ENCODE data around the gene SERPINB12.

The SERPINB12 gene

DNA sequence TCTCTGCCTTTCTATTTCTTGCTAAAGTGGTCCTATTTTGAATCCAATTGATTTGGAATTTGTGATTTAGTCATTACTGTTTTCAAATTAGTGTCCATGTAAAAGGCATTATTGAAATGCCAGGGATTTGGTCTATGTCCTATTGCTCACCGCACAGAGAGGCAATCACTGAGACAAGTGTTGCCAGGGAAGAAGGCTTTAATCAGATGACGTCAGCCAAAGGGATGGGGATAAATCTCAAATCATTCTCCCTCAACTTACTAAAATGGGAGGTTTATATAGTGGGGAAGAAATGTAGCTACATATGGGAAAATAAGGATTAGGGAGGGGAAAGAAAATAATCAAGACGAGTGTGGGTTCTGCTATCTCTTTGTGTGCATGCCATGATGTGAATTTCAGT is 9.6 kb downstream of the SERPINB12 start:
- DNase-seq: no peak

DNA sequence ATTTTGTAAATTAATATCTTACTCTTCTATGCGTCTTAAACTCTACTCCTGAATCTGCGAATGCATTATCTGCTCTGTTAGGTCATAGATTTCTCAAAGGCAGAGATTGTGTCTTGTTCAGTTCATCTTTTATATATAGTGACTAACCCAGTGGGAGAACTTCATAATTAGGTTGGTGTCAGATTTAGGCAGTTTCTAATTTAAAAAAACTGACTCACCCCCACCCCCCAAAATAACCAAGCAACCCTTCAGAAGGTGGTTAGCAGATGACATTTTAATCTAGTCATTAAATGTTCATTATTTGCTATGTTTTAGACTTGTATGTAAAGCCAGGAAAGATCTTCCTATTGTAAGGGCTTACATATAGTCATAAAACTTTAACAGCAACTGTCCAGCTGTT is 10.4 kb downstream of the SERPINB12 start:
- DNase-seq: no peak

DNA sequence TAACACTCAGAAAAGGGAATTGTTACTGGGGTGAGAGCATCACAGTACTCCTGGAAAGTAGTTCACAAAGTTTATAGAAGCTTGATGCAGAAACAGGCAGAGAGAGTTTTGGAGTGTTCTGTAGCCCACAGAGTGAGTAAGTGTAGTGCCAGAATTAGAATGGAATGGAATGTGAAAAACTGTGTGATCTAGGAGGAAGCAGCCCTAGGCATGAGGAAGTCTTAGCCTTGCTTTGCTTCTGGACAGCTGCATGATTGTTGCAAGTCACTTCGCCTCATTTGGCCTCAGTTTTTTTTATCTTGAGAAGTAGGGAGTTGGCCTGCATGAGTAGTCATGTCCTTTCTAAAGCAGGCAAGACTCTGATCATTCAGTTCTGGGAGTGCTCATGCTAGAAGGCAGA is 10.9 kb downstream of the SERPINB12 start:
- DNase-seq: peak; percentile 52 to 64

DNA sequence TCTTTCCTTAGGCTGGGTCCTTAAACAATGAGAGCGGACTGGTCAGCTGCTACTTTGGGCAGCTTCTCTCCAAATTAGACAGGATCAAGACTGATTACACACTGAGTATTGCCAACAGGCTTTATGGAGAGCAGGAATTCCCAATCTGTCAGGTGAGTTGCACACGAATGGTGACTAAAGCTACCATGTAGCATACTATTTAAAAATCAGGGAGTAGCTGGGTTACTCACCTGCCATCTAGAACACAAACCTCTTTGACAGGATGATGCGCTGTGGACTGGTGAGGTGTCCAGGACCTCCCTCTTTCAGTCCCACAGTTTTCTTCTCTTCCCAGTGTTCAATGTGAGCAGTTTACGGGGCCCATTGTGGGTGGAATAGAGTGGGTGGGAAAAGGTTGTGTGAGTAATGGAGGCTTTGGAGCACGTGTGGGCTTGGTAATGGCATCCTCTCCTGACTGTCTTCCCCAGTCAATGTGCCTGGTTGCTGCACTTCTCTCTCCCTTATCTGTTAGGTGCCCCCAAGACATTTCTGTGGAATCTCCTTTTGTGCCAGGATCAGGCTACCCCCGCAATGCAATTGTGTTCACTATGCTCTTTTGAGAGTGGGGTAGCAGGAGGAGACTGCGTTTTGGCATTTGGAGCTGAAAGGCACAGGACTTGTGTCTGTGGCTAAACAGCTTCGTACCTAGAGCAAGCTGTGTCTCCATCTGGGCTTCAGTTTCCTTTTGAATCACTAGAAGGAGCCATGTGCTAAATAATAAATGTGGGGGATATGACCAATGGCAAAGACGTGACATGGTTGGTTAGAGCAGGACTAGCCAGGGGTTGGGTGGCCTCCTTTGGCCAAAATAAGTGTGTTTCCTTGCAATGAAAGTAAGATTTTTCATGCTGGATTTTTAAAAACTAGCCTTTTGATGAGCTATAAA is 17.7 kb downstream of the SERPINB12 start:
- DNase-seq: no peak

DNA sequence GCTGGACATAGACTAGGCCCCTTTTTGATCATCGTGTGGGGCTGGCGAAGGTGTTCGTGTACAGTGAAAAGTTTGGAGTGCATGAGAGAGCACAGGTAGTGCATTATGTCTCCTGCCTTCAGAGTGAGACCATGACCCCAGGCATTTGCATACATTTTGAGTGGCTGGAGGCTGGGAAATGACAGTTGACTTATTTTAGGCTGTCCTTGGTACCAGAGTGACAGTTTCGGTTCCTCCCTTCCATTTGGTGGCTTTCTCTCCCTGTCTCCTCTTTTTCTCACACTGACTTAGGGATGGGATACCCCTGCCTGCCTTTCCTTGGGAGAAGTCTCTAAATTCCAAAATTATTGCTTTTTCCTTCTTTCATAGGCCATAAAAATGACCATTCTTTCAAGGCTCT is 20.1 kb downstream of the SERPINB12 start:
- DNase-seq: no peak

DNA sequence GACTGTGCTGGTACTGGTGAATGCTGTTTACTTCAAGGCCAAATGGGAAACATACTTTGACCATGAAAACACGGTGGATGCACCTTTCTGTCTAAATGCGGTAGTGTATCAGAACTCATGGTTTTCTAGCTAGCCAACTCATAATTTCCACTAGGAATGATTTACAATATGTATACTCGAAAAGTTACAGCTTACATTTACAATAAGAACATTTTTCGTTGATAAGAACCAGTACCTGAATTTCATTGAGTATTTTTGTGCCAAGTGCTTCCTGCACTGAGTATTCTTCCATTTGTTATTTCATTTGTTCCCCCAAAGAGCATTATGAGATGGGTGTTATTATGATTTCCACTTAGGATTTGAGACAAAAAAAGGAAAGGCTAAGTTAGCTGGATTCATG is 21.9 kb downstream of the SERPINB12 start:
- DNase-seq: no peak

DNA sequence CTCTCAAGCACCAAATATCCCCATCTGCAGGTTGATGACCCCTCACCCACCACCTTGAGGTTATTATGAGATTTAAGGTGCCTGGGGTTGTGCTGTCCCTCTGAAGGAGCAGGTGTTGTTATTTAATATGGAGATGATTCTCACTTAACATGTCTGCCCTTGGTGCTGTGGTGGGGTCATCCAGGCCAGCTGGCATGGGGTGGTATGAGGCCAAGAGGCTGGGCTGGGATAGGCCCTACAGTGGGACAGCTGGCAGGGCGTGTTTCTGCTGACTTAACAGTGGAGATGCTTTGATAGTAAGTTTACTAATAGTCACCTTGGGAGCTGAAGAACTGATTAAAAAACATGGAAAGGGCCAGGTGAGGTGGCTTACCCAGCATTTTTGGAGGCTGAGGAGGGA is 22.4 kb downstream of the SERPINB12 start:
- no peak for DNase-seq

DNA sequence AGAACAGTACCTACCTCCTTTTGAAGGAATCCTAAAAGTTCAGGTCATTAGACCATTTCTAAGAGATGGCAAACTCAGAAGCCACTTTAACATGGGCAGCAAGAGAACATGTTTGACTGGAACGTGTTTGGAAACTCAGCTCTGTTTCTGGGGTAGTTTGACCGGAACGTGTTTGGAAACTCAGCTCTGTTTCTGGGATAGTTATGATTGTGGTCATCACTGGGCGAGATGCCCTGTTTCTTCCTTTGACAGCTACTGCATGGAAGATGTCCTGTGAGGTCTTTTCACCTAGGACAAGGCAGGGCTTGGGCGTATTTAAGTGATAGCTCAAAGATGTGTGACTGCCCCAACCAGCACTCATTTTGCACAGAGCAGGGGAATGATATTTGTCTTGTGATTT is 25.1 kb downstream of the SERPINB12 start:
- DNase-seq: no peak

DNA sequence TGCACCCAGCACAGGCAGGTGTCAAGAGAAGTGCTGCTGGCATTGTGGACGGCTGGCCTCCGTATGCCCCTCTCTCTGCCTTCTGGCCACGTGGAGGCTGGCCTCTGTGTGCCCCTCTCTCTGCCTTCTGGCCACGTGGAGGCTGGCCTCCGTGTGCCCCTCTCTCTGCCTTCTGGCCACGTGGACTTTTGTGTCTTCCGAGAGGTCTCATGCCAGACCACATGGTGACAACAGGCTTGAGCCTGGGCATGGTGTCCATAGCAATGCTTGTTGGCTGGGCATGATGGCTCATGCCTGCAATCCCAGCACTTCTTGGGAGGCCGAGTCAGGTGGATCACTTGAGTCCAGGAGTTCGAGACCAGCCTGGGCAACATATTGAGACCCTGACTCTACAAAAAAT is 25.7 kb downstream of the SERPINB12 start:
- DNase-seq: no peak

DNA sequence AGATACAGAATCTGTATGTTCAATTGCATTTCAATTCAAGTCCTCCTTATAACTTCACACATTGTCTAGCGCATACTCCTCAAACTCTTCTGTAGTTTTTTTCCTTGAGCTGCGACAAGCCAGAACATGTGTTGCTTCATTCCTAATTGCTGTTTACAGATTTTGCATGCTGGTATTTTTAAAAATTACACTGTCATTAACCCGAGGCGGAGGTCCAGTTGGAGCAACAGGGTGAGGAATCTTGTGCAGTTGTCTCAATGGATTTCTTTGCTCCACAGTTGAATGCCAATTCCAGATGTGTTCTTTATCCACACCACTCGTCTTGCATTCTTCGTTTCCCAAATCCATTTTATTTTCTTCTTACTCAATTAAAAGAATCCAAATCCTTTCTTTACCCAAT is 28.6 kb downstream of the SERPINB12 start:
- DNase-seq: no peak

DNA sequence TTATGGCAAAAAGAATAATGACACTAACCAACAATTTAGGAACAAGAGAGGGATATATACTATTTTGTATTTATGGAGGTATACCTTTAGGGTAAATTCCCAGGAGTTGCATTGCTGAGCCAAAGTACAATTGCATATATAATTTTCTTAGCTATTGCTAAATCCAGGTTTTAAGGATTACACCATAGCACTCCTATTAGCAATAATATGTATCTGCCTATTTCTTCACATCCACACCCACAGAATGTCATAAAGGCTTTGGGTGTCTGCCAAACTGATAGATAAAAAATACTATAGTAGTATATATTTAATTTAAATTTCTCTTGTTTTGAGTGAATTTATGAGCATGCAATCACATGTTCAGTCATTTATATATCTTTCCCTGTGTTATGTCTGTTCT is 33.5 kb downstream of the SERPINB12 start:
- peak; percentile 56 to 77 for DNase-seq

DNA sequence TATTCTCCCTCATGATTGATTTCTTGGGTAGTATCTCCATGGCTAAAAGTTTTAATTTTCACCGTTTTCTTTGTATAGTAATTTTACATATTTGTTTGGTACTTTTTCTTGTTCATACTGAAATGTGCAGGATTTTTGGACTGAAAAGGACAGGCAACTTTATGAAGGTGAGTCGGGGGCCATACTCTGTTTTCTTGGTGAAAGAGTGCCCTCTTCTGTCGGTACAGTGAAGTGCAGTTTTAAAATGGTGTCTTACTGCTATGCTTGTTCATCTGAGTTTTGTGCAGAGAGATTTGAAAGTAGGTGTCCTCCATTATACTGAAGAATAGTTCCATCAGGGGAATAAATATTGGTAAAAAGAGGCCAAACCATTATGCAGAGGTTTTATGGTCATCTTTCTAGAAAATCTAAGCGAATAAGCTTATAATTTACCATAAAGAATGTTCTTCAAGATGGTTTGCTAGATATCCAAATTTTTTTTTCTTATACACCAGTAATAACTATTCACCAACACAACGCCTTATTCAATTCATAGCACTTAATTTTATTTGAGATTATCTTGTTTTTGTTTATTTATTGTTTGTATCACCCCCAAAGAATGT is 36.3 kb downstream of the SERPINB12 start:
- DNase-seq: peak in 1 of 2 donors; percentile 65

DNA sequence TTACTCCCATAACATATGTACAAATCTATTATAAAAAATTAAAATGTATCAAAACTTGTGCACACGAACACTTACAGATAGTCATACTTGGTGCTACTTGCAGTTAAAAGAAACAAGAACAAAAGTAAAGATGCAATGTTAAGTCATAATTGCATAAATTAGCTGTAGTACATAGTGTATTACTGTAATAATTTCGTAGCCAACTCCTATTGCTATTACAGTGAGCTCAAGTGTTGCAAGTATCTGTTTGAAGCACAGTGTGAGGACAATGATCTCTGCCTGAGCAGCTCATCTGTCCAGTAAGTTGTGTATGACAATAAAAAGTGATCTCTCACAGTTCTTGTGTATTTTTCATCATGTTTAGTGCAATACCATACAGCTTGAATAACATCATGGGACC is 37.4 kb downstream of the SERPINB12 start:
- DNase-seq: peak; percentile 69 to 71

DNA sequence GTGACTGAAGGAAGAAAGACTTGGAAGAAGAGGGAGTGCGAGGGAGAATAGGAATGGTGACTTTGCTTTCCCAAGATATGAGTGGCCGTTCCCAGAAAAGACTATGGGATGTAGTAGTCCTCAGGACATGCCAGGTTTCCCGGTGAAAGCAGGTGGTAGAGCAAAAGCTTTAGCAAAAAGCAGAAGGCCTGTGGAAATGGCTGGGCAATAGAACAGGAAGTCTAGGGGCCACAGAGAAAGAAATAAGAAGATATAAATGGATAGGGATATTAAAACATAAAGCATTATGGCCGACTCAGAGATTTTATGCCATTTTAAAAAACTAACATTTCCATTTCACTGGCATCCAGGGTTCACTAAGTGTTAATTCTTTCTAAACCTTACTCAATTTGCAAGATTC is 43.8 kb downstream of the SERPINB12 start:
- no peak for DNase-seq

DNA sequence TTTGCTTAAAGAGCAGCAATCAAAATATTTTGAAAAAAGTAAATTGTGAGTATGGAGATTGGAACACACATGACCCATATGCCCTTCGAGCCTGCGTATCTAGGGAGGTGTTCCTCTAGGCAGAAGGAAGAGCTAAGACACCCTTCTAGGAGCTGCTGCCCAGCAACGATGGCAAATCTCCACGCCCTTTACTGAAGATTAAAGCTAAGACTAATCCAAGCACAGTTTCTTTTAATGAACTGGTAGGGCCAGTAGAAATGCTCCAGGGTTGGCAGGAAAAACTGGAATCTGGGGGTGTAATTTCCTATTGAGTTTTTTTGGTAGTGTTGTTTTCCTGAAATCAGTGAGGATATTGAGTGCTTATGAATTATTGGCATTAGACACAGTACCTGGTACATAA is 44.3 kb downstream of the SERPINB12 start:
- DNase-seq: no peak

DNA sequence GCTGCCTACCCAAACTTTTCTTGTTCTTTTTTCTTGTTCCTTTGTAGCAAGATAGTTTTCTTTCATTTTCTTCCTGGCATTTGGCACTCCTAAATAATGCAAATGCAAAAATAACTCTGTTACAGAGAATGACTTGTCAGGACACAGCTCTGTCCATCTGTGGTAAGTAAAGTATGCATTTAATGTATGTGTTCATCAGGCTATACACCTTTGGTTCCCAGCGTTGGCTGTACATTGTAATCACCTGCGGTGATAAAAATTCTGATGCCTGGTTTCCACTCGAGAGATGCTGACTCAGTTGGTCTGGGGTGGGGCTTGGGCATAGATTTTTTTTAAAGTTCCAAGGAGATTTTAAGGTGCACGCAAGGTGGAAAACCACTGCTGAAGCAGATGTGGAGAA is 44.8 kb downstream of the SERPINB12 start, which contains the start of gene SERPINB13:
Gene SERPINB13 (plus strand): TSS at position 378 of the 400 bp plus-strand sequence. CDS start 1,325 bp downstream, outside the sequence.
- no peak for DNase-seq

DNA sequence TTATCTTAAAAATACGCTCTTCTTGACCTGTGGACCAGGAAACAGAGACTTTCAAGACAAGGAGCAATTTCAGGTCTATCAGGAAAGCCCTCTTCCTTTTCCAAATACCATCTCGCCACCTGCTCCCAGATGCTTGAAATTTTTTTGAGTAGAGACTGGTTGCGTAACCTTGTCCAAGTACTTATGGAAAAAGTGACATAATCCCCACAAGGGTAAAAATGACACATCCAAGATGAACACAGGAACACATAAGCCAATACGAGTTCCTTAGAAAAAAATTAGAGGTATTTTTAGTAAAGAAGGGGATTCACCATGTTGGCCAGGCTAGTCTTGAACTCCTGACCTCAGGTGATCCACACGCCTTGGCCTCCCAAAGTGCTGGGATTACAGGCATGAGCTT is 46.7 kb downstream of the SERPINB12 start:
- peak; percentile 28 to 33 for DNase-seq

DNA sequence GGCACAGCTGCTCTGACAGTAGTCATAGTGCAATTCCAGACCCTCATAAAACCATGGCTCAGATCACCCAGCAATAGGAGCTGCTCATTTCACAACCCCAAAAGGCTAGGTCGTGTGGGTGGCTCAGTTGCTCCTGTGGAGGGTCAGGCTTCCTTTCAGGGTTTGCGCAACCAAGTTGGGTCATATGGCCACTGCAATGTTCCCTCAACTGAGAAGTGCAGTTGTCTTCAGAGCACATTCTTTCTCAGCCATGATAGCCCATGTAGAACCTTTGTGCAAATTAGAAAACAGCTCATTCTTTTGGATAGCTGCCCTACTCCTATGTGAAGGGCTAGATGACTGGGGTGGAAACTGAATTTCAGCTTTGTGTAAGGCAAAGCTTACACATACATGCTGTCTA is 48.2 kb downstream of the SERPINB12 start:
- peak; percentile 87 to 91 for DNase-seq

DNA sequence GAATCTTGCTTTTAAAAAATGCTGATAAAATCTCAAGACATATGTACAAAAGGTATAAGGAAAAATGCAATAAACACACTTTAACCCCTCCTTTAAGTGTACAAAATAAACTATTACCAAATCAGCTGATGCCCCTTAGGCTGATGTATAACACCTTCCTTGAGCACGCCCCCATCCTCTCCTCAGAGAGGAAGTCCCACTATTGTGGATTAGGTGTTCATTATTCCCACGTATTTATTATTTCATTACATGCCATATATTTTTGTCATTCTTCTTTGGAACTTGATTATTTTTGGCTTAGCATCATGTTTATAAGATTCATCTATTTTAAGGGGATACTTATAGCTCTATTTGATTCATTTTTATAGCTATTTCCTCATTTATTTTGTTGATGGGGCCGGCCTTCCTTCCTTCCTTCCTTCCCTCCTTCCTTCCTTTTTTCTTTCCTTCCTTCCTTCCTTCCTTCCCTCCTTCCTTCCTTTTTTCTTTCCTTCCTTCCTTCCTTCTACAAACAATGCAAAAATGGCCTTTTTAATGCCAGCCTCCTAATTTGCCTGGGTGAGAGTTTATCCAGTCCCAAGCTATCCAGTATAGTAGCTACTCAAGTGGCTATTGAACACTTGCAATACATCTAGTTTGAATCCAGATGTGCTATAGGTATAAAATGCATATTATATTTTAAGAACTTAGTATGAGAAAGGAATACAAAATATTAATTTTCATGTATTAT is 49.0 kb downstream of the SERPINB12 start:
- no peak for DNase-seq

DNA sequence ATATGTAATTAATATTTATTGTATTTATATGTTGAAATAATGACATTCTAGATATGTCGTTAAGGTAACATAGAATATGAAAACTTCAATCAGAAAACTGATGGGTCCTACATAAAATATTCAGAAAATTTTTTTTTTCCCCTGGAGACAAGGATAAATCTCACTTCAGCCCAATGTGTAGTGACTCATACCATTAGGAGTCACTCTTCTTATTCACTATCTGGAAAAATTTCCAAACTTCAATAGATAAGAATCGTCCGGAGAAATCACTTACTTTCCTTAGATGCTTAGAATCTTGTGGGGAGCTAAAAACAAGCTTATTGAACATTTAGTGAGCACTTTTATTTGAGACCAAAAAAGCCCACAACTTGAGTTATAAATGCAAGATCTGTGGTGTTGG is 49.6 kb downstream of the SERPINB12 start:
- no peak for DNase-seq

DNA sequence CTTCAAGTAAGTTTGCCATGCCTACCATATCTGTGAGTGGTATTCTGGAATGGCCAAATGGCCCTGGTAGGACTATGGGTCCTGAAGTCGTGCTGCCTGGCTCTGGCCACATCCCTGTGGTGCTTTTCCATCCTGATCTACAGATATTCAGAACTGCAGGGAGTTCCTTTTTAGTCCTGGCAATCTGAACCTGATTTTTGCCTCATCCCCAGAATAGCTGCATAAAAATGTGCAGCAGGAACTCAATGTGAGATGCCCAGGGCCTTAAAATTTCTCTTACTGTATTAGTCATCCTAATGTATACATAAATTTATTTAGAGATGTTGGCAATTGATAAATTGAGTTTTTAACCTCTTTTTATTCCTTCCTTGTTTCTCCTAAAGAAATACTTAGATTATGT is 50.3 kb downstream of the SERPINB12 start:
- DNase-seq: no peak

DNA sequence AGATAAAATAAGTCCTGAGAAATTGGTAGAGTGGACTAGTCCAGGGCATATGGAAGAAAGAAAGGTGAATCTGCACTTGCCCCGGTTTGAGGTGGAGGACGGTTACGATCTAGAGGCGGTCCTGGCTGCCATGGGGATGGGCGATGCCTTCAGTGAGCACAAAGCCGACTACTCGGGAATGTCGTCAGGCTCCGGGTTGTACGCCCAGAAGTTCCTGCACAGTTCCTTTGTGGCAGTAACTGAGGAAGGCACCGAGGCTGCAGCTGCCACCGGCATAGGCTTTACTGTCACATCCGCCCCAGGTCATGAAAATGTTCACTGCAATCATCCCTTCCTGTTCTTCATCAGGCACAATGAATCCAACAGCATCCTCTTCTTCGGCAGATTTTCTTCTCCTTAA is 54.8 kb downstream of the SERPINB12 start:
- no peak for DNase-seq

DNA sequence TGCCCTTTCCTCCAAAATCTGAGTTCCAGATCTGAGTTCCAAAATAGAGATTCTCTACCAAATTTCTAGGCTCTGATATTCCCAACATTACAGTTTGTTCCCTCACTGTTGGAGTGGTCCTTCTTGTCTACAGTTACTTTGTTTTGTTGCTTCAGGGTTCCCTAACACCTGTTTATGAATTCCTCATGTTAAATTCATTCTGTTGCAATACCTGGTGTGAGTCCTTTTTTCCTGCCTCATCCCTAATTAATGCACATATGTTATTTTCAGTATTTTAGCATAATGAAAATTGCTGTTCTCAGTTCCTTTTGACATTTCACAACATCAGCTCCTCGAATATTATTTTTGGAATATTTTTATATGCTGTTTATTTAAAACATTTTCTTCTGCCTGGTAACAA is 61.2 kb downstream of the SERPINB12 start:
- no peak for DNase-seq

DNA sequence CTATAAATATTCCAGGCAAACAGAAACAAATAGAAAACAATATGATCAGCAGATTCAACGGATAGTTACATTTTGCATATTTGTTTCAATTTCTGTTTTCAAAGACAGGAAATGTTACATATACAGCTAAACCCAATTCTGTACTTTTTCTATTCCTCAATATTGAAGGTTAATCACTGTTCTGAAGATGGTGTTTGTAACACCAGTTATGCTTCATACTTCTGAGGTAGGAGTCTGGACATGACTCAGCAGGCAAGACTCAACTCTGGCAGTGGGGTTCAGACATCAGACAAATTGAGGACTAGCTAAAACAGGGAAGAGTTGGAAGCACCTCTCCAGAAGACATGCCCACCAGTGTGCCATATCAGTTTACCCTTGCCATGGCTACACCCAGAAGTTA is 61.6 kb downstream of the SERPINB12 start:
- DNase-seq: peak; percentile 59 to 72
